ENCODE measurements around the gene GRAMD1A. TPM values are rescaled to one million over a fixed set of nuclear protein-coding genes. Genes with fewer than 3 reads are reported as not detected.

Gene GRAMD1A
- total RNA-seq, 1 experiment from 2014 or later = 125 TPM

DNA sequence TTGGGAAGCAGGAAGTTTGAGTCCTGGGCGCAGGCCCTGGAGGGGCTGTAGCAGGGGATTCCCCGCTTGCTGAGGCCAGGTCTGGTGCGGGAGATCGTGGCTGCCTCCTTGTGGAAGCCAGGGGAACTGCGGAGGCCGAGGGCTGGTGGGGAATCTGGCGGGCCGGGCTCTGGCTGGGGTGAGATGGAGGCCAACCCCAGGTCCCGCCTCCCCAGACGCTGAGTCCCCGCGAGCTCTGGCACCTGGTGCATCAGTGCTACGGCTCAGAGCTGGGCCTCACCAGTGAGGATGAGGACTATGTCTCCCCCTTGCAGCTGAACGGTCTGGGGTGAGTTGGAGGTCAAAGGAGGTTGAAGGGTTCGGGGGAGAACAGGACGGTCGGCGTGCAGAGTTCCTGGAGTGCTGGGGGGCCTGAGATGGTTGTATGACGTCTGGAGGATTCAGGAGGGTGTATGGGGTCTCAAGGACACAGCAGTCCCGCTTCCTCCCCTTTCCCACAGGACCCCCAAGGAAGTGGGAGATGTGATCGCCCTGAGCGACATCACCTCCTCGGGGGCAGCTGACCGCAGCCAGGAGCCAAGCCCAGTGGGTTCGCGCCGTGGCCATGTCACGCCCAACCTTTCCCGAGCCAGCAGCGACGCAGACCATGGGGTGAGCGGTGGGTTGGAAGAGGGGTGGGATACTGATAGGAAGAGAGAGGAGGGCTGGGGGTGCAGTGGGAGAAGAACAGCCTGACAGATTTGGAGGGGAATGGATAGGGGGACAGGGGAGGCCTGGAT lies 13.1 kb downstream of the GRAMD1A start:
- no peak overlapping the region for H2BK120ac ChIP-seq (ENCODE audit: low read depth, low read length, poor library complexity, severe bottlenecking)
- no peak overlapping the region for H2BK12ac ChIP-seq (ENCODE audit: insufficient read length, low read depth, low read length)
- Mint-ChIP-seq H3K4me1 (0 out of 4 replicates have a peak, but pooled peaks cover 0 to 6% of the 10 kb centered on the region in 2 experiments), H3K36me3 (ENCODE audit: insufficient read depth in 1 of 3, low read depth in 3 of 3) (peaks cover 71 to 92% (median 85%) of the 10 kb centered on the region in 3 experiments), H3K9me3 (no peaks in the 10 kb centered on the region), H3K4me3 (no peak overlapping the region), H3K27ac (peak overlapping the region in 1 of 3 experiments; percentile 97; a peak in 3 of 7 replicates), H3K27me3 (ENCODE audit: low read depth) (no peaks in the 10 kb centered on the region)
- H3K4ac ChIP-seq (ENCODE audit: low read depth, low read length) = no peak overlapping the region
- H3K23ac ChIP-seq (ENCODE audit: insufficient read length, low read depth, low read length) = no peak overlapping the region
- no peak overlapping the region for H4K8ac ChIP-seq (replicated peaks; ENCODE audit: insufficient read length, low read depth, low read length)
- no peak overlapping the region for H2BK5ac ChIP-seq (ENCODE audit: insufficient read length, low read length)
- no peak overlapping the region; the same call in 1 of the 2 replicates for H3K14ac ChIP-seq (ENCODE audit: insufficient read depth, low read length)
- TF ChIP-seq, protein P1, sequence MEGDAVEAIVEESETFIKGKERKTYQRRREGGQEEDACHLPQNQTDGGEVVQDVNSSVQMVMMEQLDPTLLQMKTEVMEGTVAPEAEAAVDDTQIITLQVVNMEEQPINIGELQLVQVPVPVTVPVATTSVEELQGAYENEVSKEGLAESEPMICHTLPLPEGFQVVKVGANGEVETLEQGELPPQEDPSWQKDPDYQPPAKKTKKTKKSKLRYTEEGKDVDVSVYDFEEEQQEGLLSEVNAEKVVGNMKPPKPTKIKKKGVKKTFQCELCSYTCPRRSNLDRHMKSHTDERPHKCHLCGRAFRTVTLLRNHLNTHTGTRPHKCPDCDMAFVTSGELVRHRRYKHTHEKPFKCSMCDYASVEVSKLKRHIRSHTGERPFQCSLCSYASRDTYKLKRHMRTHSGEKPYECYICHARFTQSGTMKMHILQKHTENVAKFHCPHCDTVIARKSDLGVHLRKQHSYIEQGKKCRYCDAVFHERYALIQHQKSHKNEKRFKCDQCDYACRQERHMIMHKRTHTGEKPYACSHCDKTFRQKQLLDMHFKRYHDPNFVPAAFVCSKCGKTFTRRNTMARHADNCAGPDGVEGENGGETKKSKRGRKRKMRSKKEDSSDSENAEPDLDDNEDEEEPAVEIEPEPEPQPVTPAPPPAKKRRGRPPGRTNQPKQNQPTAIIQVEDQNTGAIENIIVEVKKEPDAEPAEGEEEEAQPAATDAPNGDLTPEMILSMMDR (conservative IDR thresholded peaks at IDR 0.05) = peak; percentile 98
- no peak overlapping the region for H2BK20ac ChIP-seq (ENCODE audit: low read depth, low read length, poor library complexity, severe bottlenecking)
- H3T11ph ChIP-seq (ENCODE audit: low read length) = no peak overlapping the region
- H2AFZ ChIP-seq (ENCODE audit: low read length) = no peak overlapping the region
- H2BK15ac ChIP-seq (ENCODE audit: low read depth, low read length) = no peak overlapping the region
- no peak overlapping the region for H3K56ac ChIP-seq (ENCODE audit: insufficient read length, low read depth, low read length)
- WGBS (ENCODE audit: extremely low coverage, insufficient read length, low lambda C conversion rate) = no CpG with 5 or more reads among the region's 32 CpGs
- no peaks in the 10 kb centered on the region for H3K27me3 ChIP-seq (ENCODE audit: insufficient read depth, low read length)
- H3K18ac ChIP-seq (ENCODE audit: insufficient read length, low read depth, low read length) = no peak overlapping the region
- H3K4me1 ChIP-seq (ENCODE audit: insufficient read depth, low read length) = no peaks in the 10 kb centered on the region
- no peak overlapping the region for H3K27ac ChIP-seq (ENCODE audit: insufficient read length, low read depth, low read length)
- H3K9me3 ChIP-seq (ENCODE audit: control insufficient read depth, low read depth, low read length) = no peaks in the 10 kb centered on the region
- no peak overlapping the region for H4K91ac ChIP-seq (ENCODE audit: insufficient read length, low read depth, low read length)
- peak; percentile 89 for DNase-seq
- H2AK5ac ChIP-seq (ENCODE audit: insufficient read length, low read length) = no peak overlapping the region
- H3K23me2 ChIP-seq (ENCODE audit: insufficient read length, low read depth, low read length, poor library complexity, severe bottlenecking) = no peaks in the 10 kb centered on the region
- H4K5ac ChIP-seq (ENCODE audit: insufficient read length, low read depth, low read length) = no peak overlapping the region
- H3K4me2 ChIP-seq (ENCODE audit: insufficient read depth, insufficient read length, low read length) = no peak overlapping the region
- no peaks in the 10 kb centered on the region for H3K79me2 ChIP-seq (ENCODE audit: insufficient read depth, low read length)
- no peak overlapping the region for H3K9ac ChIP-seq (ENCODE audit: extremely low read depth, insufficient read length, low read length)
- no peaks in the 10 kb centered on the region for H3K79me1 ChIP-seq (ENCODE audit: insufficient read depth, low read depth, low read length, poor library complexity, severe bottlenecking)
- H4K20me1 ChIP-seq (ENCODE audit: control insufficient read depth, insufficient read depth, insufficient read length) = no peaks in the 10 kb centered on the region
